H1 (cell line): ENCODE results near the gene LYSET.
"Not testable (repeated sequence)": the region's sequence is repeated elsewhere in the genome, so short reads cannot be mapped to it uniquely, and the experiment has no call there.

Source experiments
- CBX8 ChIP-seq: fragments of 300-800, 300-1000 bp; sonication (generic); IDR thresholded peaks from 2 replicates; pipeline ENCODE4 v1.7.1; 2016; ENCODE audit warnings: low read depth, low read length, borderline replicate concordance
- CHD7 ChIP-seq: fragments of 300-600 bp; sonication (generic); IDR thresholded peaks from 2 replicates; pipeline ENCODE4 v1.7.1; 2012; ENCODE audit warnings: low read length, moderate library complexity, mild to moderate bottlenecking, inconsistent platforms; ENCODE audit not compliant: insufficient replicate concordance
- CTCF ChIP-seq, 3 experiments: IDR thresholded peaks; 1 replicate in 2 of 3; 2 replicates in 1 of 3; pipeline versions ENCODE4 v1.5.1 to v1.6.1; 2011; ENCODE audit warnings: low read length in 3 of 3, mild to moderate bottlenecking in 3 of 3, inconsistent platforms in 2 of 3, low read depth in 1 of 3, moderate library complexity in 1 of 3; ENCODE audit not compliant: insufficient read depth in 1 of 3; ENCODE audit errors: control extremely low read depth in 1 of 3
- E2F6 ChIP-seq: IDR thresholded peaks from 2 replicates; pipeline ENCODE4 v1.6.1; 2012; ENCODE audit warnings: inconsistent platforms
- EP300 ChIP-seq, 2 experiments: IDR thresholded peaks; 1 replicate in 1 of 2; 2 replicates in 1 of 2; pipeline ENCODE4 v1.6.1; 2011 to 2012; ENCODE audit warnings: low read depth in 2 of 2, low read length in 2 of 2, mild to moderate bottlenecking in 2 of 2, borderline replicate concordance in 1 of 2, inconsistent platforms in 1 of 2, moderate library complexity in 1 of 2
- EZH2 ChIP-seq: fragments of 200-600 bp; sonication (generic); IDR thresholded peaks from 2 replicates; pipeline ENCODE4 v1.7.1; 2012; ENCODE audit warnings: low read depth, mild to moderate bottlenecking, moderate library complexity, low read length, inconsistent platforms; ENCODE audit not compliant: severe bottlenecking
- JUN ChIP-seq: IDR thresholded peaks from 2 replicates; pipeline ENCODE4 v1.6.1; 2011; ENCODE audit warnings: low read depth, mild to moderate bottlenecking, improper control_type of control experiment, low read length
- POLR2A ChIP-seq, 2 experiments: IDR thresholded peaks; 1 replicate in 1 of 2; 2 replicates in 1 of 2; pipeline ENCODE4 v1.6.1; 2011; ENCODE audit warnings: low read depth in 2 of 2, low read length in 2 of 2, mild to moderate bottlenecking in 2 of 2; ENCODE audit errors: control extremely low read depth in 1 of 2
- POLR2AphosphoS5 ChIP-seq: IDR thresholded peaks from 2 replicates; pipeline ENCODE4 v1.6.1; 2011; ENCODE audit warnings: low read depth, low read length
- POU5F1 ChIP-seq: IDR thresholded peaks from 2 replicates; pipeline ENCODE4 v1.6.1; 2011; ENCODE audit warnings: low read depth, mild to moderate bottlenecking, low read length, moderate library complexity
- RFX5 ChIP-seq: IDR thresholded peaks from 2 replicates; pipeline ENCODE4 v1.6.1; 2011; ENCODE audit warnings: low read depth, low read length, improper control_type of control experiment, borderline replicate concordance
- SIN3A ChIP-seq, 2 experiments: IDR thresholded peaks in 1 of 2; conservative IDR thresholded peaks in 1 of 2; 2 replicates each; pipeline ENCODE4 v1.6.1; 2011 to 2012; ENCODE audit warnings: low read length in 2 of 2, improper control_type of control experiment in 1 of 2, low read depth in 1 of 2, mild to moderate bottlenecking in 1 of 2
- TEAD4 ChIP-seq: IDR thresholded peaks from 2 replicates; pipeline ENCODE4 v1.6.1; 2012; ENCODE audit warnings: low read depth, low read length, inconsistent platforms, mixed read lengths
- ZNF274 ChIP-seq: IDR thresholded peaks from 2 replicates; pipeline ENCODE4 v1.7.0; 2012; ENCODE audit warnings: low read length, borderline replicate concordance; ENCODE audit errors: extremely low read depth

- TF ChIP-seq EP300 (IDR thresholded peaks at IDR 0.05; ENCODE audit: borderline replicate concordance in 1 of 2, low read depth in 2 of 2, low read length in 2 of 2); CTCF (IDR thresholded peaks at IDR 0.05; ENCODE audit: control extremely low read depth in 1 of 3, insufficient read depth in 1 of 3, low read depth in 1 of 3, low read length in 3 of 3); JUN; POLR2A (IDR thresholded peaks at IDR 0.05; ENCODE audit: control extremely low read depth in 1 of 2, low read depth in 2 of 2, low read length in 2 of 2); POLR2AphosphoS5; ZNF274; SIN3A (conservative IDR thresholded peaks at IDR 0.05 in 1 of 2, IDR thresholded peaks at IDR 0.05 in 1 of 2; ENCODE audit: low read depth in 1 of 2, low read length in 2 of 2); TEAD4; CBX8; CHD7; E2F6; POU5F1; RFX5; EZH2: not testable (repeated sequence)
Observed at GRCh38 chr14:93136508-93136907, 48.6 kb upstream of the LYSET start.
